HG03135 (cell line): Measurements from ENCODE around the gene CREB5.
"Not testable (repeated sequence)": the region's sequence is repeated elsewhere in the genome, so short reads cannot be mapped to it uniquely, and the experiment has no call there.

Experiments
- ATAC-seq: cut with Tn5 transposase; IDR thresholded peaks from one replicate; pipeline ENCODE4 v1.9.1; 2021; ENCODE audit warnings: mild to moderate bottlenecking, moderate library complexity; ENCODE audit not compliant: unreplicated experiment

CREB5 gene

DNA sequence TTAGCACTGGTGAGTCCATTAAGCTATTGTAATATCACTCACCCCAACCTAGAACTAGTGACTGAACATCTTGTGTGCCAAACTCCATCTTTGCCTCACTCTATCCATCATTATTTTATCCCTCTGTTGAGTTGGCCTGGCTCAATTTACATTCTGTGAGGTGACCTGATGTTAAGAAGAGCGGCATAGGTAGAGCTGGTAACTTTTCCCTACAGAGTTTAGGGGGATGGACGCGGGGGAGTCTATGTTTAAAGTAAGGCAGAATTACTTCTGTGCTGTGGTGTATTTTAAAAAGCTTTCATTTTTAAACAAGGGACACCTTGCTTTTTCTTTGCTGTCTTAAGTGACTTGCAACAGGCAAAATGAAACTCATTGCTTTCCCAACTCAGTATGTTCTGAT lies 186.3 kb downstream of the CREB5 start:
- no peak for ATAC-seq

DNA sequence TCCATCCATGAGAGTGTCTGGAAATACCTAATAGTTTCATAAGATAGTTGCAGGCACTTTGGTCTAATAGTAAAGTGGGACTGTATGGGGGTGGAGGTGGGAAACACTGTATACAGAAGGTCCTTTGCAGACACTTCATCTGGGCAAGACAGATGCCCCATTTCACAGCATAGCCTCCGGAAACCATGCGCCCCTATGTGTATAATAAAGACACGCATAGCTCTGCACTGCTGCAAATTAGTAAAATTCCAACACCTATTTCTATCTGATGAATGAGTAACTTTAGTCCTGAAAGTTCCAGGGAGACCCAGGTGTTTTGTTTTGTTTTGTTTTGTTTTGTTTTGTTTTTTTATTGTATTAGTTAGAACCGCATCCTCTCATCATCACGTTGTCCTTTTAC lies 187.1 kb downstream of the CREB5 start:
- no peak for ATAC-seq

DNA sequence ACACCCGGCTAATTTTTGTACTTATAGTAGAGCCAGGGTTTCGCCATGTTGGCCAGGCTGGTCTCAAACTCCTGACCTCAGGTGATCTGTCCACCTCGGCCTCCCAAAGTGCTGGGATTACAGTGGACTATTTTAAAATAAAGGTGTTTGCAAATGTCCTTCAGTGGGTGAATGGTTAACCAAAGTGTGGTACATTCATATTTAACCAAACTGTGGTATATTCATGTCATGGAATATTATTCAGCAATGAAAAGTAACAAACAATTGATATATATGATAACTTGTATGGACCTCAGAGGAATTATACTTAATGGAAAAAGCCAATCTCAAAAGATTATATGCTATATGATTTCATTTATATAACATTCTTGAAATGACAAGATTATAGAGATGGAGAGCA lies 190.0 kb downstream of the CREB5 start:
- ATAC-seq, result no peak

DNA sequence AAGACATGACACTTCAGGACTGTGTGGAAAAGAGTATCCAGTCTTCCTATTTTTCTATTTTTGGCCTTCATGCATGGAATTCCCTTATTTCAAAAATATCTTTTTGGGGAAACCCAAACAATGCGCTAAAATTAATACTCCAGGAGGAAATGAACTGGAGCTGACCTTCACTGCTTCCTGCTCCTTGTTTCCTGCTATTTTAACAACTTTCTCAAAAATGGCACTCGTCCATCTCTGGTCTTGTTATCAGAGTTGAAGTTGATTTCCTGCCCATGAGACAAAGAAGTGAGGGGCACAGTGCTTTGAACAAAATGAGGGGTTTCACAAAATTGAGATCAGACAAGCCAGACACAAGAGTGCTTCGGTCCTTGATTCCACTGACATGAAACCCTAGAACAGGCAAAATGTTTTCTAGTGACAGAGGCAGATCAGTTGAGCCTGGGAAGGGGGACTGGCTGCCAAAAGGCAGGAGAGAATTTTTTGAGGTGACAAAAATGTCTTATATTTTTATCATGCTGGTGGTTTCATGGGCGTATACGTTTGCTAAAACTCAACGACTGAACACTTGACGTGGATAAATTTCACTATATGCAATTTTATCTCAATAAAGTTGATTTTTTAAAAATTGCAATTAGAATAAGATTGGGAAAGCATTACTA lies 193.2 kb downstream of the CREB5 start:
- no peak for ATAC-seq

DNA sequence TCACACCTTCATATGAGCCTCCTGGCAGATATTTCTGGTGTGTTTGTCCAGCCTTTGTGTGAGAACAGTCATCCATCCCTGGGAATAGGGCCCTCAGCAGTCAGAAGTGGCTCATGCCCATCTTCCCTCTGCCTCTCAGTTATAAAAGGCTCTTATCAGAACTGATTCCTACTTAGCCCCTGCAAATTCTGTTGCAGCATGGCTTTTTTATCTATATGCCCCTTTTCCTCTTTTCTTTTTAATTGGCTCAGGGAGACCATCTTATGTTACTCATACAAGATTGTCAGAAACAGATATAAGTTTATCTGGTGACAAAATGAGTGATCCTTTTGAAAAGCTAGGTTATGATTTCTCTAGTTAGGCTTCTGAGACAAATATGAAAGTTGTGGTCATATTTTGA lies 194.1 kb downstream of the CREB5 start:
- no peak for ATAC-seq

DNA sequence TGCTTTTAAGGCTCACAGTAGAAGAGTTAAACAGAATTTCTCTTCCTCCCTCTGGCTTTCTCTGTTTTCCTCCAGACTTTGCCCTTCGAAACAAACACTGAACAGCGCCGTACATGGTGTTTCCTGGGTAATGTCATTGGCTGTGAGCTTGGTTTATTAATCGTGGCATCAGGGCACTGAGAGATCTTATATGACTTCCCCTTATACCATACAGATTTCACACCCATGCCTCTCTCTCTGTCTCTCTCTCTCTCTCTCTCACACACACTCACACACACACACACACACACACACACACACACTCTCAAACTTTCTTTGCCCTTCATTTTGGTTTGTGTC lies 195.5 kb downstream of the CREB5 start:
- no peak for ATAC-seq

DNA sequence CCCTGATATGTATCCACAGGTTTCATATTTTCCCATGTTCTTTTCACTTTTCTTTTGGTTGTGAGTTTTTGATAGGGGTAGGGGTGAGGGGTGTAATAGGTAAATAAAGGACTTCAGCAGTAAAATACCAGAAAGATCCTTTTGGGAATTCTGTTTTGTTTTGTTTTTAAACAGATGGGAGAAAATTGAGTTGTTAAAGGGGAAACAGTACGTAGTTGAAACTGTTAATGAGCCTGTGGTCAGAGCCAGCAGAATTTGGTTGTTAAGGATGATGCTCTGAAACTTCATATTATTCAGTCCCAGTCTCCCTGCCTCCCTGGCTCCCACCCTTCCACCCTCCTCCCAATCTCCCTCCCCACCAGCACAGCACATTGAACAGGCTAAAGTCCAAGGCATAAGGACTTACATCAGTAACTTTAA lies 195.9 kb downstream of the CREB5 start:
- ATAC-seq, result no peak

DNA sequence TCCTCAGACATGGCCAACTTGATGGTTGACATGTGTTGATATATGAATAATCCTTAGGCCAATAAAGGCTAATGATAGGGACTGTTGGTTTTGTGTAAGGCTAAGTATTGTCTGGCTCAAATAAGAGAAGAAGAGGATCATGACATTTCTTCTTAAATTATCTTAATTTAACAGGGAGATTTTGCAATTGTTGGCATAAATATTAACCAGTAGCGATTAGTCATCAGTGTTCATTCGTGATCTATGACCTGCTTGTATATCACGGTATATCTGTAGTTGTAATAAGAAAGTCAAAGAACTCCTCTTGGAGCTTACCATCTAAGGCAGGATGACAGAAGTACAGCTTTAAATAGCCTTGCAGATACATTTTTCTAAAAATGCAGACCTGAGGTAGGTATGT lies 196.4 kb downstream of the CREB5 start:
- no peak for ATAC-seq

DNA sequence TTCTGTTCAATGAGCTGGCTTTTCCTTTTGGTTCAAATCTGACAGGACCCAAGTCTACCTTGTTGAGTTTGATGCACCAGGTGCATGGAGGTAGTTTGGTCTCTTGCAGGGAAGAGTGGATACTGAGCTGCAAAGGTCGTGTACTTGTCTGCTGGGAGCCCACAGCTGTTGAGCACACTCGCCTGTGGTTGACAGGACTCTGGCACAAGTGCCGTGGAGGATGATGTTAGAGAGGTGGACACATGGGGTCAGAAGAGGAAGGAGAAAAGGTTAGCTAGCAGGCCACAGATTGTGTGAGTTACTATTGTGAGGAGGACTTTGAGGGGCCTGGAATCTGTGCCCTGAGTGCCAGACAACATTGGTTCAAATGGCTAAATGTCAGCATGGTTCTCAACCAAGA lies 197.3 kb downstream of the CREB5 start:
- ATAC-seq, result no peak

DNA sequence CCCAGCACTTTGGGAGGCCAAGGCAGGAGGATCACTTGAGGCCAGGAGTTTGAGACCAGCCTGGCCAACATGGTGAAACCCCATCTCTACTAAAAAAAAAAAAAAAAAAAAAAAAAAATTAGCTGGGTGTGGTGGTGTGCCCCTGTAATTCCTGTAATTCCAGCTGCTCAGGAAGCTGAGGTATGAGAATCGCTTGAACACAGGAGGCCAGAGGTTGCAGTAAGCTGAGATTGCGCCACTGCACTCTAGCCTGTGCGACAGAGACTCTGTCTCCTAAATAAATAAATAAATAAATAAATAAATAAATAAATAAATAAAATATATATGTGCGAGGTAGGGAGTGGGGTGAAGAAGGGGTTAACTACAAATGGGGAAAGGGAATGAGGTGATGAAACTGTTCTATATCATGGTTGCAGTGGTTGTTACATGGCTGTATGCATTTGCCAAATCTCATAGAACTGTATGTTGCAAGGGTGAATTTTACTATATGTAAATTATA lies 199.1 kb downstream of the CREB5 start:
- not testable (repeated sequence) for ATAC-seq

DNA sequence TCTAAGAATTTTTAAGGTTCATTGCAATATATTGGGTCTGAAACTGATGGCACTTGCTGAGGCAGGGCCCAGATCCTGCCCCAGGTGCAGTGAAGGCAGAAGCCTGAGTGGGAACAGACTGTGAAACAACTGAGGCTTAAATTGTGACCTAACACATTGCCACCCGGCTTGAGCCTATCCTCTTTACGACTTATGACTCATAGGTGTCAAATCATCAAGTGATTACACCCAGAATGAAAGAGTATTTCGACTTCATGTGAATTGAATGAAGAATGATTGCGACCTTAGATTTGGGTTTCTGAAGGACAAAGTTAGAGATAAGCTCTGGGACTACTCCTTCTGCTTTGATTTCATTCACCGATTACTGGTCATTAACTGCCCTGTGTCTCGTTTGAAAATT lies 200.9 kb downstream of the CREB5 start:
- ATAC-seq, result no peak

DNA sequence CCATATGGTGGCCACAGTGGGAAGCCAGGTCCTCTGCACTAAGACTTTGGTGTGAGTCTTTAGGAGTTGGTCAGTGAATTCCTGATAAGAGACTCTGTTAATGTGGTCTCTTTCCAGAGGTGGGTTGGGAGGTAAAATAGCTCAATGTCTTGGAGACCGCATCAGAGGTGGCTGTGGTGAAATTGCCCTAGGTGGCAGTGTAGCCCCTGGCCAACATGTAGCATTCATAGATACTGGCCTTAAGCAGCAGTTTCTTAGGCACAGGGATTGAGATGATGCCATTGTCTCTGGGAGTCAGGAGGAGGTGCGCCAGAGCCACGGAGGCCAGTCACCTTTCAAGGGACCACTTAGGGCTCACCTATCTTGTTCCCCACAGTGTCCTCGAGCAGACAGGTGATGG lies 202.8 kb downstream of the CREB5 start:
- ATAC-seq, result no peak

DNA sequence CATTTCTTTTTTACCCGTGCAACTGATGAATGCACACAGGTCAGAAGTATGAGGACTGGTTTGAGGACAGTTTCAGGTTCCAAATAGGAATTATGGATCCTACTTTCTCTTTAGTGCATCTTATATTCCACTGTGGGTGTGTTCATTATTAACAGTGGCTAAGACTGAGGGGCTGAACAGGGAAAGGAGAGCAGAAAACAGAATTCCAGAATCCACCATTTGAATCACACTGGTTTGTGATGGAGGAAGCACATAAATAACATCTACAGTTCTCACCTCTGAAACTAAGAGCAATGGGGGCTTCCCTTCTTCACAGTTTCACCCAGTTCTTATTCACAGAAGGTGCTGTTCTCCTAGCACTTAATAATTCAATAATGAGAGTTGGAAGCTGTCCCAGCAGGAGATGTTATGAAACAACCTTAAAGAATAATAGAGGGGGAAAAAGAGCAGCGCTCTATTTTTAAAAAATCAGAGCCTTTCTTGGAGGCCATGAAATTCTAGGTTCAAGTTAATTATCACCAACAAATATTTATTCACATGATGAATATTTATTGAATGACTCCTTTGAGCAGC lies 205.1 kb downstream of the CREB5 start:
- no peak for ATAC-seq

DNA sequence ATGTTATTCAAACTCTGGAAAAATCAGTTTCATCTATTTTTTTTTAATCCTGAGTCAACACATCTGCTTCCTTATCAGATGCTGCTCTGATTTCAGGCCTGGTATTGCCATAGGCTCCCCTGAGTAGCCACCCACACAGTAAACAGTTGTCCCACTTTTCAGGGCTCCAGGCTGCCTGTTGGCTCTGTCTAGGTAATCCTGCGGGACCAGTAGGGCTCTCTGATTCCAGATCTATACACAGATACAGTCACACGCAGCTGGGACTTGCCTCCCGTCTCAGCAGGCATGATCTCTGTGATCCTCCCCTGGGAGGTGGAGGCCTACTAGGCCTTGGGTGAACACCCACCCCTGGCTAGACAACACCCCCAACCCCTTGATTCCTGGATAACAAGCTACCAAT lies 206.1 kb downstream of the CREB5 start:
- ATAC-seq, result no peak

DNA sequence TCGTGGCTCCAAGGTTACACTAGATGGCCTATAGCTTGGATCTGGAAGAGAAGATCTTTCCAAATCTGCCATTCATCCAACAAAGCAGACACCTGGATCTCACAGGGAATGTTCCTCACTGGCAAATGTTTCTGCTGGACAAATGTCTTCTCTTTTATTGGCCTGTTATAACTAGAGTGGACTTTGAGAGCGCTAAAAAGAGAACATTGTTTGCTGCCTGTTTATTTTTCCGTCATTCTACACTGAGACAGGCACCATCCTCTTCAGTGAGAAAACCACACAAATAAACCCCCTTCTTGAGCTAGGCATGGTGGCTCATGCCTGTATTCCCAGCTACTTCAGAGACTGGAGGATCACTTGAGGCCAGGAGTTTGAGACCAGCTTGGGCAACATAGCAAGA lies 206.9 kb downstream of the CREB5 start:
- ATAC-seq, result no peak

DNA sequence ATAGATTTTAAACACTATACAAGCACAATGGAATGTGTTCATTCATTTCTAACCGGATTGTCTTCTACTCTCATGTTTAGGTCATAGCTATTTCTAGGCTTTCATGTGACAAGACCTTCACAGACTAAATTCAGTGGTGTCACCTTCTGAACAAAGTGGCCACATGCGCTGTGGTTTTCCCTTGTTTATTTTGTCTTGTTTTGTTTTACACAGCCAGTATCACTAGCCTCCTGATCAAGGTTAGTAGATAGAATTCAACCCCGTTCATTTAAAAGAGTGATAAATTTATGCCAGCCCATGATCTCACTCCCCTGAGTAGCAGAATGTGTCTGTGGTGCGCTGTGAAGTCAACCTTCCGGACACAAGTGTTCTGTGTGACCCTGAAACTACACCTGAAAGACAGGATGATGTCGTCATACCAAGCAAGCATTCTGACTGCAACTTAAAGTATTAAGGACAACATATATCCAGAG lies 209.1 kb downstream of the CREB5 start:
- no peak for ATAC-seq

DNA sequence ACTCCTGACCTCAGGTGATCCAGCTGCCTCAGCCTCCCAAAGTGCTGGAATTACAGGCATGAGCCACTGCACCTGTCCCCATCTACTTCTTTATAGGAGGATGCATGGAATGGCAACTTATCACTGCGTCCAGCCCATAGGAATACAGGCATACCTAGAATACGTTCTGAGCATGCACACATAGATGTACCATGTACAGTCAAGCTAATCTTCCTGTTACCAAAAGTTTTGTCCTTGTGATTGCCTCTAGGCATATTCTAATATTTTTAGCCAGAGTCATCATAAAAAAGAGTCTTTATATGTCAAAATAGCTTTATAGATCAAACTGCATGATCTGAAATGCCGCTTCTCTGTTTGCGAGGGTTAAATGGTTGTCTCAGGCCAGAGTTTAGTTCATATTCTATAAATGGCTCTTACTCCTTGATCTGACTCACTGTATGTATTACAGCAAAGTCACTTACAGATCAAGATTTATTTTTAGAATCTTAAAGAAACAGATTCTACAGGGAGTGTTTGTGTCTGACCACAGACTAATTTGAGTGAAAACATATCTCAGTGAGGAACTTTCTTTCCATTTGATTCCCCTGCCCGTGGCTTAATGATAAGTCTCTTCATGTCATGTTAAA lies 210.9 kb downstream of the CREB5 start:
- no peak for ATAC-seq

DNA sequence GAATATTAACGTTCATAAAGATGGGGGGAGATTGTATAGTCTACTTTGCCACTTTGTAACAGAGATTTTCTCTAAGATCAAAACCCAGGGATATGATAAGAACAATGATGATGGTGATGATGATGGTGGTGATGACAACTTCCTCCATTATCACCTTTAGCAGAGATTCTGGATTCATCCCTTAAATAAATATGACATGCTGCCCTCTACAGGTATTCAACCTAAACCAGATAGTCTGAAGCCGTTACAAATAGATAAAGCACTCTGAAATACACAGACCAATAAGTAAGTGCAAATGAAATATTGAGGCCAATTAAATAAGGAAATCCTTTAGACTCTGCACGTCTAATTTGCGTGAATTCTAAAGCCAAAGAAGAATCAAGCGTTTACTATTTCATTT lies 211.5 kb downstream of the CREB5 start:
- no peak for ATAC-seq

DNA sequence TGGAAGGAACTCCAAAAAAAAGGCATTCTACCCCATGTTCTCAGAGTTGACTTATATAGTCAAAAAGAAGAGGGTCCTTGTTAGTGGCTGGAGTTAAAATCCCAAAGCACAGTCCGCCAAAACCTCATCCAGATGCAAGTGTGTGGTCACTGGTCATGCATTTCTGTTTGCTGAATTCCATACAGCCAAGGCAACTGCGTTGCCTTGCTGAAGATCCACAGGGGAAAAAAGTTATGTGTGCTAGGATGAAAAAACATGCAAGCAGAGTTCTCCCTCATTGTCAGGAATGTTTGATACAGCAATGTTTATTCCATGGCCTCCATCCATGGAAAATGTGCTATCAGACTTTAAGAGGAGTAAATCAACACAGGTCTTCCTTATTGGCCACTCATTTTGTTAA lies 213.1 kb downstream of the CREB5 start:
- ATAC-seq, result no peak

DNA sequence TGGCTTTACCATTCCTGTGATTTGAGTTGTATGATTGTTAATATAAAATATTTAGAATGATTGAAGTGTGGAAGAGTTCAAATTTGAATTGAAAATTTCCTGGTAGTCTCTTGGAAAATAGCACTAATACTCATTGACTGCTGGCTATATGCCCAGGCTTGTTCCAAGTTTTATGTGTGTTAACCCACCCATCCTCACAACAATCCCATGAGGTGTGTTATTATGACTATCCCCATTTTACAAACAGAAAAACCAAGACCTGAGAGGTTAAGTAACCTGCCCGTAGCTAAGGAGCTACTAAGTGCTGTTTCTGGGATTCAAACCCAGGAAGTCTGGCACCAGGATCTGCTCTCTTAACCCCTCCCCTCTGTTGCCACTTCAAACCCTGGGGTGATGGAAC lies 213.9 kb downstream of the CREB5 start:
- no peak for ATAC-seq

DNA sequence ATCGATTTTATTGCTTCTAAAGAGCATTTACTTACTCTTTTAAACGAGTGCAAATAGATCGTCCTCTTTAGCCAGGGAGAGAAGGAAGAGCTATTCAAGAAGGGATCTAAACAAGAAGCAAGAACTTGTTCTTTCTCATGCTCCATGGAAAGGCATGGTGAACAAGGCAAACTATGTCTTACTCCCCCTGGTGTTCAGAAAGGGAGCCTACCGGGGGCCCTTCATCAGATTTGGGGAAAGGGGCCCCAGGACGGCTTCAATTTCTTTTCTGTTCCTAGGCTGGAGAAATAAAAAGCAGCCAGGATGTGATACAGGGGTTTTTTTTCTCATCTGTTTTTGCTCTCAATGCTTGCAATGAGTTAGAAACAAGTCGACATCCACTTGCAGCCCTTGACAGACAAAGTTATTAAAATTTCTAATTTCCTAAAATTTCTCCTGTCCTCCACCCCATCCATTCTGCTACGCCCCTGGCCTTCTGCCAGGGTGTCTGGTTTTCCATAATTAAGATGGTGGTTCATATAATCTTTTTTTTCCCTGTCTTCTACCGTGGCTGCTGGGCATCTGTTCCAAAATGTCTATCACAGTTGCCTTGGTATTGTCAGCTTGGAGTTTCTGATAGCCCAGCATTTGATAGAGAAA lies 214.4 kb downstream of the CREB5 start:
- ATAC-seq, result no peak

DNA sequence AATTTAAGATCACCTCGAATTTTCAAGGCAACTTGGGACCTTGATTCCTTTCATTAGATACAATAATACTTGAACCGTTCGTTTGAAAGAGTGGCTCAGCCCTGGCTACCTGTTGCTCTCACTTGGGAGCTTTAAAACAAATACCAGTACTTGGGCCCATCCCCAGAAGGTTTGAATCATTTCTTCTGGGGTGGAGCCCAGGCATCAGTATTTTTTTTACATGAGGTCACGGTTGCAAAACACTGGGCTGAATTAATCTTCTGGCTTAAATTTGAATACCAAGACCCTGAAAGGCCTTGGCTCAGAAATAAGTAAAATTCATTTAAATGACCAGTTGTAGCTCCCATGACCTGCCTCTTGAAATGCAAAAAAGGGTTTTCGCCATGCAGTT lies 214.9 kb downstream of the CREB5 start:
- ATAC-seq, result no peak
